GM19238 (cell line): ENCODE measurements around the gene USP11.

Experiments
- DNase-seq: peaks from one replicate; pipeline ENCODE4 v3.0.0; 2011; ENCODE audit warnings: low spot score; ENCODE audit not compliant: insufficient read length

The USP11 gene

GRCh38 chrX:47224266-47224895, 8.4 kb upstream of the USP11 start:
- no peak for DNase-seq

- no peak for DNase-seq
Observed at GRCh38 chrX:47224896-47225290, 7.9 kb upstream of the USP11 start.

GRCh38 chrX:47226071-47226470, 6.7 kb upstream of the USP11 start:
- no peak for DNase-seq

GRCh38 chrX:47226531-47227333, 6.1 kb upstream of the USP11 start:
- DNase-seq: no peak

DNA sequence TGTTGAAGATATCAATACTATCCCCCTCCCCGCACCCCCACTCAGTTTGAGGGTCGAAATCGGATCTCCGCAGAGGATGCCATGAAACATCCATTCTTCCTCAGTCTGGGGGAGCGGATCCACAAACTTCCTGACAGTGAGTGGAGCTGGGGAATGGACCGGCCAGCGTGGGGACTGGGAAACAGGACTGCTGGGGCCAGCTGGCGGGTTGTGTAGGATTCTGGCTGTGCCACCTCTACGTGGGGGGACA, 5.5 kb upstream of the USP11 start:
- DNase-seq: no peak

- no peak for DNase-seq
Observed at GRCh38 chrX:47228550-47229270, 4.1 kb upstream of the USP11 start.

DNA sequence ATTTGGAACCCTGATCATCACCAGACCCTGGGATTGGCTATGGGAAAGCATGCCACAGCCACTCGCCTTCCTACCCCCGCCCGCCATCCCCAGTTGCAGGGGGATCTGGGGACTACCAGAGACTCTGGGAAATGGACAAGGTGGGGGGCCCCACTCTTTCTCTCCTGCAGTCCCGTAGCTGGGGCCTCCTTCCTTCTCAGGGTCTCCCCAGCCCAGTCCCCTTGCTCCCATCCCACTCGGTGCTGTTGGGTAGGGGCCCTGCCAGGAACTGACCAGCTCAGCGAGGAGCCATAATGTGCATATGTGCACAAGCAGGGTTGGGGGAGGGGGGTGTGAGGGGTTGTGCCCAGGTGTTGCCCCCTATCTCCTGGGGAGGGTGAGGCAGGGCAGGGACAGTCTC, 3.4 kb upstream of the USP11 start:
- no peak for DNase-seq

DNA sequence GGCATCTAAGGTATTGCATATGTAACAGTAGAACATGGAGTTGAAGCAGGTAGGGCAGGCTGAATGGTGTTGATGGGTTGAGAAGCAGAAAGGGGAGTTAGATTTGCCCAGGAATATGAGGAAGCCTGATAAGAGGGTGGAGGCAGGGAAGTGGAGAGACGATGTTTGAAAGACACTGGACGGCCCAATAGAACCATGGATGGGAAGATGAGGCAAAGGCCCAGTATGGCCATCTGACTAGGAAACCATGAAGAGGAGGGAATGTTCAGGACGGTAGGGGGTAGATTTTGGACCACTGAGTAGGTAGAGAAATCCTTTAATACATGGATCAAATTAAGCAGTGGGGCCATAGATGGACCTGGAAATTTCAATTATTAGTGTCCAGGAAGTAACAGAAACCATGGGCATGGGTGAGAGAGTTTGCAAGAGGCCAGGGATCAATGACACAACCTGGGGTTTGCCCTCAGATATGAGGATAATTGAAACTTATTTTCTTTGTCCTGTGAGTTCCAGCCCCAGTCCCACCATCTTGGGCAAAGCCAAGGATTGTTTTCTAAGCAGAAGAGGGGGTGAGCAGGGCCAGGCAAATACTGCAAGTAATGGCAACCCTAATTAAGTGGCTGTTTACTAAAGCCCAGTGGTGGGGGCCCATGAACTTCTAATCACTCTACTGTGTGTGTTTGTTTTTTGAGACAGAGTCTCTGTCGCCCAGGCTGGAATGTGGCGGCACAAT, 2.5 kb upstream of the USP11 start:
- no peak for DNase-seq

DNA sequence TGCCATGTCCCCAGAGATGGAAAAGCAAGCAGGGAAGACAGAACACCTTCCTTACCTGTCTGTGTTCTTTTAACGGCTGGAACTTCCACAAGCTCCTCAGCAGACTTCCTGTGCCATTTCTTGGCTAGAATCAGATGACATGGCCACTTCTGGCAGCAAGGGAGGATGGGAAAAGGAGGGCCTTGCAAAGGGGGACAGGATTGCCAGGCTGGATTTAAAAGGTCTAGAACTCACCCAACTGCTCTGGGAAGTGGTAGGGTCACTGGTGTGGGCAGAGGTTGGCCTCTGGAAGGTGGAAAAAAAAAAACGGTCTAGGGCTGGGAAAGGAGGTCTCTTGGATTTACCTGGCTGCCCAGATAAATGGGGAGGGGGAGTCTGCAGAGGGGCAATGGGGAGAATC, 1.6 kb upstream of the USP11 start:
- no peak for DNase-seq

DNA sequence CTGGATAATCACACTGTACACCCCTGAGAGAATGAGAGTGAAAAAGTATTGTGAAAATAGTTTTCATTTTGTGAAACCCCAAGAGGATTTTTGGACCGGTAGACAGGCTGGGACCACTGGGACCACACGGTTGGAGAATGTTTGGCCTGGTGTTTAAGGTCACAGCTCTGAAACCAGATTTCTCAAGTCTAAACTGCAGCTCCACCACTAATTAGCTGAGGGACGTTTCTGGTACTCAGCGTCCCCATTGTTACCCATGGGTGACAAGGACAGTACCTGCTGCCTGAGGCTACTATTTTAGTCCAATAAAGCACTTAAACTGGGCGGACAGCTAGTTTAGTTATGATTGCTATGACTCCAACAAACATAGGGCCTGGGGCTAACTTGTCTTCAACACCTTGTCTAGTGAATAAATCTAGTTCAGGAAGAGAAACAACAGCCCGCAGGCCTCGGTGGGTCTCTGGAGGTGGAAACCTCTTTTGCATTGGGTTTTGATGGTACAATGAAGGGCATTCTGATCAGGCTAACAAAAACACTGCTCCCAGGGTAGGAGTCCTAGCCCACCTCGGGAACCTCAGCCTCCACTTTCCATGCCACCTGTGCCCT, 509 bp upstream of the USP11 start:
- no peak for DNase-seq

DNA sequence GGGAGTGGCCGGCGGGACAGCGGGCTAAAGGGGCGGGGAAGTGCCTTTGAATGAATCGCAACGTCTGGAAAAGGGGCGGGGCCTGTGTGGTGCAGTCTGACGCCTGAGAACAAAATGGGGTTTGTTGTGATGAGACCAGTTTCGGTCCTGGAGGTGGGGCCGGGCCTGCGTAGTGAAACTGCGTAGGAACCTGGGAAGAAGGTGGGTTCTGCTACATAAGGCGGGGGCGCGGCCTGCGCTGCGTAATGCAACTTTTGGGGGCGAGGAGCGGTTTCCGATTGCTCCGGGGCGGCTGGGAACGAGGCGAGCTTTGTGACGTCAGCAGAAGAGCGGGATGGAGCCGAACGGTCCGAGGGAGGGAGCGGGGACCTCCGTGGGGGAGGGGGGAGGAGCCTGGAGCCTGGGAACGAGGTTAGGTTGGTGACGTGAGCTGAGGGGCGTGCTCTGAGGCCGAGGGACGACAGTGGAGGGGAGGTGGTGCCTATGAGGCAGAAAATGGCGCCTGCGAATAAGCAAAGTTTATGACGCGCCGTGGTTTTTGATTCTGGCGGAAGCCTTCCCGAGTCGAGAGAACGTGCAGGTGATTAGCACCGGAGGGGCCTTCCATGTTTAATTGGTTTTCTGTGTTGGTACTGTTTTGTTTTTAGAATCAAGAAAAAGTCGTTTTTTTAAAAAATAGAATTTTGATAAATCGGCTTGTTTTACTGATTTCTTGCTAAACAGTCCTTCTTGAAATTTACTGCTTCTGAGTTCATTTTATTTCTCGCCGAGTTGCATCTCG, 714 bp downstream of the USP11 start:
- peak; percentile 79 for DNase-seq

DNA sequence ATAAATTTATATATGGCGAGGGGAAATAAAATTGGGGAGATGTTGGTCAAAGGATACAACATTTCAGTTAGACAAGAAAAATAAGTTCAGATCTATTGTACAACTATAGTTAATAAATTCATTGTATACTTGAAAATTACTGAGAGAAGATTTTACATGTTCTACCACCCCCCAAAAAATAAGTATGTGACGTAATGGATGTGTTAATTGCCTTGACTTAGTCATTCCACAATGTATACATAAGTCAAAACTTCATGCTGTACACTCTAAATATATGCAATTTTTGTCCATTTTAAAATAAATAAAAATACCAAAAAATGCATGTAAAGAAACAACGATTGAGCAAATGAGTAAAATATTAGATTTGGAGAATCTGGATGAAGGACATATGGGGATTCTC, 1.8 kb downstream of the USP11 start:
- no peak for DNase-seq

- no peak for DNase-seq
Observed at GRCh38 chrX:47235691-47236103, 2.9 kb downstream of the USP11 start.

- DNase-seq: no peak
Observed at GRCh38 chrX:47239199-47239598, 6.4 kb downstream of the USP11 start.

DNA sequence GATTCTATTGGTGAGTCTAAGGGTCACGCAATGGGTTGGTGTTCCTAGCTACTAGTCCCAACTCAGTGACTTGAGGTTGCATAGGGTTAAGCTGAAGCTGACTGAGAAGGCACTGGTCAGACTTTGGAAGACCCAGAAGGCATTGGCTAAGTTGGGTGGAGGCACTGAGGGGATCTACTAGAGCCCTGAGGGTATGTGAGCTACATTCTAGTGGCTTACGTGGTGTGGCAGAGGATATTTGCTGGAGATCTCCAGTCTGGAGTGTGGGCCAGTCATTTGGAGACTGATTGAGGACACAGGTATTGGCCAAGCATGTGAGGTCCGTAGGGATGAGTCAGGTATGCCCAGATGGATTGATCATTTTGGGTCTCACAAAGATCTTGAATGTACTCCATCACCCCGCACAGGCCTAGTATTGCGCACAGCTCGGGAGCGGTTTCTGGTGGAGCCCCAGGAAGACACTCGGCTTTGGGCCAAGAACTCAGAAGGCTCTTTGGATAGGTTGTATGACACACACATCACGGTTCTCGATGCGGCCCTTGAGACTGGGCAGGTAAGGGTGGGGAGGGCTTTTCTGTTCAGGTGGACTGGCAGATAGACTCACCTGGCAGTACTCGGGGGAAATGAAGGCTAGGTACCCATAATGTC, 7.2 kb downstream of the USP11 start:
- DNase-seq: no peak

- no peak for DNase-seq
Observed at GRCh38 chrX:47240619-47241018, 7.8 kb downstream of the USP11 start.

- DNase-seq: no peak
Observed at GRCh38 chrX:47241201-47242011, 8.6 kb downstream of the USP11 start.

DNA sequence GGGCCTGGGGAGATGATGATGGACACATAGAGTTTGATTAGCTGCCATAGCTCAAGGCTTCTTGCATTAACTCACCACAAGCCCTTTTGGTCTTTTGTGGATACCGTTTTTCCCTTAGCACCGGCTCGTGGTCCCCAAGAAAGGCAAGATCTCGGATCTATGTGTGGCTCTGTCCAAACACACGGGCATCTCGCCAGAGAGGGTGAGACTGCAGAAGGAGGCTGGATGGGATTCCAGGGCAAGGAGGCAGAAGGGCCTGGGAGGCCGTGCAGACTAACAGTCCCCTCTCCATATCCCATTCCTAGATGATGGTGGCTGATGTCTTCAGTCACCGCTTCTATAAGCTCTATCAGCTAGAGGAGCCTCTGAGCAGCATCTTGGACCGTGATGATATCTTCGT, 9.5 kb downstream of the USP11 start:
- DNase-seq: no peak

- no peak for DNase-seq
Observed at GRCh38 chrX:47243351-47243750, 10.5 kb downstream of the USP11 start.

GRCh38 chrX:47244676-47245075, 11.9 kb downstream of the USP11 start:
- no peak for DNase-seq
